DOHH2 (cell line): ENCODE measurements around the gene PLEKHN1.
"Not testable (repeated sequence)": the region's sequence is repeated elsewhere in the genome, so short reads cannot be mapped to it uniquely, and the experiment has no call there.

Experiments
- H3F3A ChIP-seq: fragments of 200-600 bp; sonication (generic), shearing (Covaris generic); 2 replicates; pipeline ENCODE4 v1.6.0; 2016; ENCODE audit warnings: antibody characterized with exemption, mild to moderate bottlenecking; ENCODE audit not compliant: control insufficient read depth, insufficient read depth
- H3K27ac ChIP-seq: fragments of 200-600 bp; sonication (generic); 2 replicates; pipeline ENCODE4 v1.5.1; 2014; ENCODE audit warnings: low read depth, mild to moderate bottlenecking, low read length, moderate library complexity
- H3K27me3 ChIP-seq: fragments of 200-600 bp; sonication (generic); 2 replicates; pipeline ENCODE4 v1.6.1; 2014; ENCODE audit warnings: mild to moderate bottlenecking, low read length, mixed read lengths; ENCODE audit not compliant: control insufficient read depth
- H3K36me3 ChIP-seq: fragments of 200-600 bp; sonication (generic); 2 replicates; pipeline ENCODE4 v1.6.1; 2014; ENCODE audit warnings: mild to moderate bottlenecking, low read length, moderate library complexity, mixed read lengths; ENCODE audit not compliant: control insufficient read depth
- H3K4me1 ChIP-seq: fragments of 200-600 bp; sonication (generic); 2 replicates; pipeline ENCODE4 v1.6.1; 2014; ENCODE audit warnings: mild to moderate bottlenecking, low read length, mixed read lengths; ENCODE audit not compliant: control insufficient read depth
- H3K4me2 ChIP-seq: fragments of 200-600 bp; sonication (generic); 2 replicates; pipeline ENCODE4 v1.6.0; 2014; ENCODE audit warnings: mild to moderate bottlenecking, low read length, moderate library complexity
- H3K4me3 ChIP-seq: fragments of 200-600 bp; sonication (generic); 2 replicates; pipeline ENCODE4 v1.5.1; 2014; ENCODE audit warnings: mild to moderate bottlenecking, low read length, mixed read lengths
- H3K79me2 ChIP-seq: fragments of 200-600 bp; sonication (generic); 2 replicates; pipeline ENCODE4 v1.6.1; 2014; ENCODE audit warnings: mild to moderate bottlenecking, low read length, mixed read lengths; ENCODE audit not compliant: control insufficient read depth
- H3K9me2 ChIP-seq: fragments of 200-600 bp; sonication (generic); replicated peaks from 2 replicates; pipeline ENCODE4 v1.6.1; 2014; ENCODE audit warnings: mild to moderate bottlenecking, low read length, mixed read lengths; ENCODE audit not compliant: control insufficient read depth
- H3K9me3 ChIP-seq: fragments of 200-600 bp; sonication (generic); 2 replicates; pipeline ENCODE4 v1.6.1; 2014; ENCODE audit warnings: antibody characterized with exemption, low read length, mixed read lengths; ENCODE audit not compliant: control insufficient read depth, insufficient read depth
- H4K20me1 ChIP-seq: fragments of 200-600 bp; sonication (generic); 2 replicates; pipeline ENCODE4 v1.6.0; 2014; ENCODE audit warnings: low read depth, mild to moderate bottlenecking, antibody characterized with exemption, low read length, moderate library complexity; ENCODE audit not compliant: control insufficient read depth, insufficient read depth
- EZH2phosphoT487 ChIP-seq: fragments of 200-600 bp; sonication (generic); IDR thresholded peaks from 2 replicates; pipeline ENCODE4 v1.6.1; 2017; ENCODE audit warnings: borderline replicate concordance, mild to moderate bottlenecking, antibody characterized with exemption, low read length, moderate library complexity, mixed read lengths
- TF ChIP-seq, protein P1 (sequence below): fragments of 200-600 bp; sonication (generic); IDR thresholded peaks from one replicate; pipeline ENCODE4 v1.5.1; 2014; ENCODE audit warnings: antibody characterized with exemption, mild to moderate bottlenecking, low read depth, low read length; ENCODE audit not compliant: poor library complexity, severe bottlenecking

The PLEKHN1 gene

DNA sequence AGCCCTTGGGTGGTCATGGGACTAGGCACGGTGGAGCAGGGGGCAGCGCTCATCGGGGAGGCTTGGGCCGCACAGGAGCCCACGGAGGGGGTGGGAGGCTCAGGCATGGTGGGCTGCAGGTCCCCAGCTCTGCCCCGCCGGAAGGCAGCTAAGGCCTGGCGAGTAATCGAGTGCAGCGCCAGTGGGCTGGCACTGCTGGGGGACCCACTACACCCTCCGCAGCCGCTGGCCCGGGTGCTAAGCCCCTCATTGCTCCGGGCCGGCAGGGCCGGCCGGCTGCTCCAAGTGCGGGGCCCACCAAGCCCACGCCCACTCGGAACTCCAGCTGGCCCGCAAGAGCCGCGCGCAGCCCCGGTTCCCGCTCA is 52.0 kb downstream of the PLEKHN1 start:
- not testable (repeated sequence) for H3F3A ChIP-seq, H3K9me3 ChIP-seq, H3K27ac ChIP-seq, H3K9me2 ChIP-seq, H3K4me3 ChIP-seq, H3K79me2 ChIP-seq, H3K36me3 ChIP-seq, H4K20me1 ChIP-seq, H3K4me2 ChIP-seq
- Histone ChIP-seq H3K4me1 (peaks cover 10% of the 10 kb centered on the region), H3K27me3 (peaks cover 32% of the 10 kb centered on the region)

DNA sequence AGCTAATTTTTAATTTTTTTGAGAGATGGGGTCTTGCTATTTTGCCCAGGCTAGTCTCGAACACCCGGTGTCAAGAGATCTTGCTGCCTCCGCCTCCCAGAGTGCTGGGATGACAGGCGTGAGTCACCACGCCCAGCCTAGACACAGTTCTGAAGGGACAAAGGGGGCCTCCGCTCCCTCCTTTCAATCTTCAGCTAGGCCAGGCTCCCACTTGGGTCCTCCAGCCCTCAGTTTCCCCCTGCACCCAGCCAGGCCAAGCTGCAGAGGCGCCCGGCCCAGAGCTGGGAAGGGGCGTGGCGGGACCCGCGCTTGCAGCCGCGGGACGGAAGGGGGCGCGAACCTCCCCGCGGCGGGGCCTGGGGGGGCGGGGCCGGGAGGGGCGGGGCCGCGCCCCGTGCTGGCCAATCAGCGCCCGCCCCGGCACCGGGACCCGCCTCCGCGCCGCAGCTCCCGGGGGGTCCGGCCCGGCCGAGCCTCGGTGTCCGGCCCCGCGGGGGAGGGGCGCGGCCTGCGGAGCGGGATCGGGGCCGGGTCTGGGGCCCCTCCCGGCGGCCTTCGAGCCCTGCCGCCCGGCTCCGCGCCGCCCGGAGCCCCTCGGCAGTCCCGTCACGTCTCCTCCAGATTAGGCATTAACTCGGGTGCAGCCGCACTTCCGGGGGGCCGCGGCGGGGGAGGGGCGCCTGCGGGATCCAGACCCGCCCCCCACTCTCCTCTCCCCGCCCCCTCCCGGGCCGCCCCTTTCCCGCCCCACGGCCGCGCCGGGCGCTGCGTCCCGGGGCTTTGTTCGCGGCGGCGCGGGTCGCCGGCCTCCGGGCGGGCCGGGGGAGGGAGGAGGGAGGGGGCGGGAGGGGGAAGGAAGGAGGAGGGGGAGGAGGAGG is 53.1 kb downstream of the PLEKHN1 start:
- TF ChIP-seq, protein P1, sequence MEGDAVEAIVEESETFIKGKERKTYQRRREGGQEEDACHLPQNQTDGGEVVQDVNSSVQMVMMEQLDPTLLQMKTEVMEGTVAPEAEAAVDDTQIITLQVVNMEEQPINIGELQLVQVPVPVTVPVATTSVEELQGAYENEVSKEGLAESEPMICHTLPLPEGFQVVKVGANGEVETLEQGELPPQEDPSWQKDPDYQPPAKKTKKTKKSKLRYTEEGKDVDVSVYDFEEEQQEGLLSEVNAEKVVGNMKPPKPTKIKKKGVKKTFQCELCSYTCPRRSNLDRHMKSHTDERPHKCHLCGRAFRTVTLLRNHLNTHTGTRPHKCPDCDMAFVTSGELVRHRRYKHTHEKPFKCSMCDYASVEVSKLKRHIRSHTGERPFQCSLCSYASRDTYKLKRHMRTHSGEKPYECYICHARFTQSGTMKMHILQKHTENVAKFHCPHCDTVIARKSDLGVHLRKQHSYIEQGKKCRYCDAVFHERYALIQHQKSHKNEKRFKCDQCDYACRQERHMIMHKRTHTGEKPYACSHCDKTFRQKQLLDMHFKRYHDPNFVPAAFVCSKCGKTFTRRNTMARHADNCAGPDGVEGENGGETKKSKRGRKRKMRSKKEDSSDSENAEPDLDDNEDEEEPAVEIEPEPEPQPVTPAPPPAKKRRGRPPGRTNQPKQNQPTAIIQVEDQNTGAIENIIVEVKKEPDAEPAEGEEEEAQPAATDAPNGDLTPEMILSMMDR: peak; percentile 26
- no peak for TF ChIP-seq EZH2phosphoT487
- H3K4me1 ChIP-seq: no peaks in the 10 kb centered on the region; the same call in 1 of the 2 replicates
- no peaks in the 10 kb centered on the region for H4K20me1 ChIP-seq
- no peaks in the 10 kb centered on the region for H3K36me3 ChIP-seq
- no peak overlapping the region for H3K27ac ChIP-seq
- H3K9me3 ChIP-seq: no peaks in the 10 kb centered on the region
- H3K4me2 ChIP-seq: peak overlapping the region; percentile 42; the same call in 1 of the 2 replicates
- no peaks in the 10 kb centered on the region for H3K79me2 ChIP-seq
- no peaks in the 10 kb centered on the region for H3K9me2 ChIP-seq
- H3K4me3 ChIP-seq: peak overlapping the region; percentile 54
- no peaks in the 10 kb centered on the region for H3F3A ChIP-seq
- peaks cover 36% of the 10 kb centered on the region for H3K27me3 ChIP-seq

DNA sequence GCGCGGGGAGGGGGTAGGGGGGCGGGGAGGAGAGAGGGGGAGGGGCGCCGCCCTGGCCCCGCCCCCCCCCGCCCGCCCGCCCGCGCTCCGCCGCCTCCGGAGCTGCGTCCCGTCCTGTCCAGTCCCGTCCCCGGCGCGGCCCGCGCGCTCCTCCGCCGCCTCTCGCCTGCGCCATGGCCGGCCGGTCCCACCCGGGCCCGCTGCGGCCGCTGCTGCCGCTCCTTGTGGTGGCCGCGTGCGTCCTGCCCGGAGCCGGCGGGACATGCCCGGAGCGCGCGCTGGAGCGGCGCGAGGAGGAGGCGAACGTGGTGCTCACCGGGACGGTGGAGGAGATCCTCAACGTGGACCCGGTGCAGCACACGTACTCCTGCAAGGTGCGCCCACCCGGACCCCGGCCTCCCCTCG is 53.7 kb downstream of the PLEKHN1 start, which contains the start of gene AGRN:
Gene AGRN (plus strand): TSS at position 121 of the 405 bp plus-strand sequence. CDS start 53 bp downstream, at position 174.
- Histone ChIP-seq H3K27ac (no peak within 1 kb of the TSS), H3K9me3 (no peaks in the 10 kb centered on the region), H3K4me1 (no peaks in the 10 kb centered on the region; the same call in 1 of the 2 replicates), H3K27me3 (peaks cover 37% of the 10 kb centered on the region), H3K36me3 (no peaks in the 10 kb centered on the region), H3K4me3 (peak within 1 kb of the TSS; percentile 60), H3K79me2 (no peaks in the 10 kb centered on the region), H3F3A (no peaks in the 10 kb centered on the region), H3K9me2 (no peaks in the 10 kb centered on the region), H4K20me1 (no peaks in the 10 kb centered on the region), H3K4me2 (peak within 1 kb of the TSS; percentile 56)
- no peak for TF ChIP-seq EZH2phosphoT487
- TF ChIP-seq, protein P1: no peak

DNA sequence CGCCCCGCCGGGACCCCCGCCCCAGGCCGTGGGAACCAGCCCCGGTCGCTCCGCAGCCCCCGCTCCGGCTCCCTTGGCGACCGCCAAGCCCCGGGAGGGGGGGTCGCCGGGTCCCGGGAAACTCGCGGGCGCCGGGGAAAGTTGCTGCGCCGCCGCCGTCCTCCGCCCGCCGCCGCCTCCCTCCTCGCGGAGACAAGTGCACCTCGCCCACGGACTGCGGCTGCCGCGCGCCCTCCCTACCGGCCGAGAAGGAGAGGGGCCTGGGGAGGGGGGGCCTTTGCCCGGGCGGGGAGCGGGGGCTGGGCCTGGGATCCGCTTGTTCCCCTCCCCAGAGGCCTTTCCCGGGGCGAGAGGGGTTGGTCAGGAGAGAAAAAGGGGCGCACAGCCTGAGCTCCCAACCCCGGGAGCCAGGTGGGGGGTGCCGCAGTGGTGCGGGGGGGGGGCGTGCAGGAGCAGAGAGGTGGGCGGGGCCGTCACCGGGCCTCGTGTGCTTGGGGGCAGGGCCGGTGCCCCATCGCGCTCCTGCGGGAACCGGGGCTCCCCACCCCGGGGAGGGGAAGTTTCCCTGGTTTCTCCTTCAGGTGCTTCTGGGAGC is 54.2 kb downstream of the PLEKHN1 start:
- Histone ChIP-seq H3K79me2 (no peaks in the 10 kb centered on the region), H3K27ac (no peak overlapping the region), H3K4me2 (peak overlapping the region; percentile 56), H4K20me1 (no peaks in the 10 kb centered on the region), H3F3A (no peaks in the 10 kb centered on the region), H3K9me3 (no peaks in the 10 kb centered on the region), H3K9me2 (no peaks in the 10 kb centered on the region), H3K36me3 (no peaks in the 10 kb centered on the region), H3K4me3 (peak overlapping the region; percentile 60), H3K27me3 (peaks cover 37% of the 10 kb centered on the region), H3K4me1 (no peaks in the 10 kb centered on the region; the same call in 1 of the 2 replicates)
- TF ChIP-seq, protein P1: no peak
- TF ChIP-seq EZH2phosphoT487: peak; percentile 59; the same call in 1 of the 2 replicates
